Spleen (tissue), 11 donors: ENCODE data around the gene SHC3. TPM values are rescaled to one million over a fixed set of nuclear protein-coding genes. Genes with fewer than 3 reads are reported as not detected.

Experiments used
- DNase-seq: peaks from one replicate; pipeline ENCODE4 v3.0.0-alpha.2; 2020
- H3K27ac ChIP-seq, 8 donors: fragments of 200-600 bp; sonication (generic) in 7 of 8; 1 replicate in 4 of 8; 2 replicates in 4 of 8; pipeline versions ENCODE4 v1.5.0 to v1.8.0; 2016 to 2021; ENCODE audit warnings: inconsistent platforms in 4 of 8, mild to moderate bottlenecking in 4 of 8, moderate library complexity in 1 of 8
- H3K27me3 ChIP-seq, 7 donors: fragments of 200-600 bp; sonication (generic) in 6 of 7; replicated peaks in 1 of 7; 1 replicate in 4 of 7; 2 replicates in 3 of 7; pipeline versions ENCODE4 v1.5.0 to v1.8.0; 2016 to 2021; ENCODE audit warnings: inconsistent platforms in 3 of 7, mild to moderate bottlenecking in 1 of 7
- H3K36me3 ChIP-seq, 6 donors: fragments of 200-600 bp; sonication (generic) in 5 of 6; 1 replicate in 4 of 6; 2 replicates in 2 of 6; pipeline versions ENCODE4 v1.5.0 to v1.8.0; 2016 to 2021; ENCODE audit warnings: inconsistent platforms in 2 of 6
- H3K4me1 ChIP-seq, 6 donors: fragments of 200-600 bp; sonication (generic) in 5 of 6; 1 replicate in 3 of 6; 2 replicates in 3 of 6; pipeline versions ENCODE4 v1.5.0 to v1.8.0; 2016 to 2021; ENCODE audit warnings: inconsistent platforms in 3 of 6
- H3K4me3 ChIP-seq, 8 donors: fragments of 200-600 bp; sonication (generic) in 7 of 8; 1 replicate in 4 of 8; 2 replicates in 4 of 8; pipeline versions ENCODE4 v1.5.0 to v1.8.0; 2016 to 2021; ENCODE audit warnings: inconsistent platforms in 4 of 8, mild to moderate bottlenecking in 4 of 8, moderate library complexity in 2 of 8
- H3K9me3 ChIP-seq, 8 donors: fragments of 200-600 bp; sonication (generic) in 7 of 8; 1 replicate in 4 of 8; 2 replicates in 4 of 8; pipeline versions ENCODE4 v1.5.0 to v1.8.0; 2016 to 2021; ENCODE audit warnings: inconsistent platforms in 4 of 8
- CTCF ChIP-seq, 11 experiments: fragments of 200-600 bp in 7 of 11; fragments of 450-650 bp in 4 of 11; sonication (generic) in 4 of 11; IDR thresholded peaks in 8 of 11; conservative IDR thresholded peaks in 3 of 11; 1 replicate in 7 of 11; 2 replicates in 4 of 11; pipeline versions ENCODE4 v1.4.0 to v1.8.0; 2016 to 2021; ENCODE audit warnings: antibody characterized with exemption in 11 of 11, inconsistent platforms in 4 of 11, mild to moderate bottlenecking in 1 of 11
- POLR2A ChIP-seq, 3 donors: fragments of 450-650 bp; IDR thresholded peaks; one replicate each; pipeline ENCODE4 v1.5.1; 2017; ENCODE audit warnings: antibody characterized with exemption in 3 of 3, mild to moderate bottlenecking in 1 of 3
- POLR2AphosphoS5 ChIP-seq, 3 donors: sonication (generic); formaldehyde crosslinking; IDR thresholded peaks; one replicate each; pipeline ENCODE4 v1.5.1; 2017; ENCODE audit warnings: antibody characterized with exemption in 3 of 3
- WGBS, 5 donors: extraction: QIAGEN DNeasy Blood & Tissue Kit in 3 of 5; methylation state at CpG; one replicate each; pipeline versions ENCODE4 v1.1.5 to v1.1.7; 2013 to 2018; 5-methylcytosine and 5-hydroxymethylcytosine counted together
- intact Hi-C: fragments of 100-400 bp; cut with DNase I; formaldehyde crosslinking; loops from one replicate; pipeline ENCODE4 v1.15.0; 2023; ENCODE audit warnings: low total_unique reads
- polyA plus RNA-seq, 3 donors: library from polyadenylated mRNA; stranded (reverse); fragments of 200-250 nt; gene quantifications; one replicate each; pipeline ENCODE4 v1.2.1, GENCODE V29; 2013
- total RNA-seq, 7 donors: library from RNA; depleted of rRNA in 3 of 7; stranded (reverse); fragments of >200 nt in 3 of 7; fragmentation: NEBNext Ultra II Directional in 4 of 7; extraction: Animal tissue kit (Norgen Biotek cat#: 25700) in 4 of 7; gene quantifications; one replicate each; pipeline versions ENCODE4 v1.1.0 to v1.2.1, GENCODE V29; 2016 to 2021
- donor health status: healthy with polysubstance abuse.
- donor health status: DM: no; HTN: no; CAD: no; lungs with moderate emphysema.
- donor health status: DM: no; HTN: no; CAD: no.
- donor health status: Bipolar disorder and iron deficiency.
- donor health status: healthy.
- donor health status: DM: no; HTN: no; CAD: no.
- donor health status: DM: yes; HTN: yes; CAD: no.

Gene SHC3
- total and polyA plus RNA-seq, 10 donors: 0.03 to 0.70 (median 0.07) TPM; not detected in 1

- peaks cover 0 to 14% (median 0%) of the 10 kb centered on the region in 7 donors for H3K27me3 ChIP-seq
- 83 to 93% (median 90%) methylated on average over 12 to 13 of the region's 13 CpGs for WGBS, 5 donors
- TF ChIP-seq CTCF (IDR thresholded peaks at IDR 0.05 in 8 of 11, conservative IDR thresholded peaks at IDR 0.05 in 3 of 11) (no peak), POLR2A (IDR thresholded peaks at IDR 0.05) (no peak), POLR2AphosphoS5 (IDR thresholded peaks at IDR 0.05) (no peak)
- no peaks in the 10 kb centered on the region for H3K4me1 ChIP-seq
- H3K9me3 ChIP-seq: no peaks in the 10 kb centered on the region
- no peak for DNase-seq
- intact Hi-C loops: no loop called here
- H3K36me3 ChIP-seq: no peaks in the 10 kb centered on the region
- H3K4me3 ChIP-seq: no peak overlapping the region
- H3K27ac ChIP-seq: no peak overlapping the region
These were observed 166.2 kb downstream of the SHC3 start for GRCh38 chr9:89012294-89013042.

- Histone ChIP-seq H3K27me3 (peaks cover 0 to 14% (median 0%) of the 10 kb centered on the region in 7 donors), H3K4me3 (no peak overlapping the region), H3K9me3 (no peaks in the 10 kb centered on the region), H3K36me3 (no peaks in the 10 kb centered on the region), H3K4me1 (no peaks in the 10 kb centered on the region), H3K27ac (no peak overlapping the region)
- no peak for TF ChIP-seq POLR2A (IDR thresholded peaks at IDR 0.05)
- no peak for TF ChIP-seq CTCF (IDR thresholded peaks at IDR 0.05 in 8 of 11, conservative IDR thresholded peaks at IDR 0.05 in 3 of 11)
- no peak for TF ChIP-seq POLR2AphosphoS5 (IDR thresholded peaks at IDR 0.05)
- 83 to 94% (median 85%) methylated on average over 2 of the region's 2 CpGs for WGBS, 5 donors
- intact Hi-C loops: no loop called here
- no peak for DNase-seq
These were observed 166.9 kb downstream of the SHC3 start for GRCh38 chr9:89011683-89012082.

GRCh38 chr9:89010526-89011111 is 168.0 kb downstream of the SHC3 start:
- WGBS, 5 donors: 67 to 78% (median 77%) methylated on average over 3 to 6 of the region's 6 CpGs
- TF ChIP-seq POLR2AphosphoS5 (IDR thresholded peaks at IDR 0.05): no peak
- no peak for TF ChIP-seq CTCF (IDR thresholded peaks at IDR 0.05 in 8 of 11, conservative IDR thresholded peaks at IDR 0.05 in 3 of 11)
- no peak for TF ChIP-seq POLR2A (IDR thresholded peaks at IDR 0.05)

GRCh38 chr9:89010056-89010455 is 168.6 kb downstream of the SHC3 start:
- Histone ChIP-seq H3K4me1 (no peaks in the 10 kb centered on the region), H3K27ac (no peak overlapping the region), H3K4me3 (no peak overlapping the region), H3K27me3 (peaks cover 0 to 14% (median 0%) of the 10 kb centered on the region in 7 donors), H3K36me3 (peaks cover 0 to 7% (median 0%) of the 10 kb centered on the region in 6 donors), H3K9me3 (no peaks in the 10 kb centered on the region)
- WGBS, 5 donors: 76 to 79% (median 76%) methylated on average over 9 to 10 of the region's 10 CpGs
- no peak for DNase-seq
- intact Hi-C loops: no loop called here
- TF ChIP-seq POLR2A (IDR thresholded peaks at IDR 0.05) (no peak), POLR2AphosphoS5 (IDR thresholded peaks at IDR 0.05) (no peak), CTCF (IDR thresholded peaks at IDR 0.05 in 8 of 11, conservative IDR thresholded peaks at IDR 0.05 in 3 of 11) (no peak)

More at GRCh38 chr9:89010526-89011111, 168.0 kb downstream of the SHC3 start:
- Histone ChIP-seq H3K36me3 (peaks cover 0 to 2% (median 0%) of the 10 kb centered on the region in 6 donors), H3K4me1 (no peaks in the 10 kb centered on the region), H3K27me3 (peaks cover 0 to 14% (median 0%) of the 10 kb centered on the region in 7 donors), H3K4me3 (no peak overlapping the region), H3K27ac (no peak overlapping the region), H3K9me3 (no peaks in the 10 kb centered on the region)
- intact Hi-C loops: no loop called here
- DNase-seq: no peak
